HL-60 (cell line): ENCODE results near the gene SOAT2.

Source experiments
- CTCF ChIP-seq: IDR thresholded peaks from one replicate; pipeline ENCODE4 v1.5.1; 2011; ENCODE audit warnings: low read length, control low read depth, inconsistent platforms; ENCODE audit not compliant: insufficient read depth
- POLR2AphosphoS5 ChIP-seq: IDR thresholded peaks from 2 replicates; pipeline ENCODE4 v1.6.1; 2012; ENCODE audit warnings: low read depth
- TF ChIP-seq, protein P1 (sequence below): IDR thresholded peaks from 2 replicates; pipeline ENCODE4 v1.6.1; 2012; ENCODE audit warnings: low read depth; ENCODE audit not compliant: insufficient replicate concordance

DNA sequence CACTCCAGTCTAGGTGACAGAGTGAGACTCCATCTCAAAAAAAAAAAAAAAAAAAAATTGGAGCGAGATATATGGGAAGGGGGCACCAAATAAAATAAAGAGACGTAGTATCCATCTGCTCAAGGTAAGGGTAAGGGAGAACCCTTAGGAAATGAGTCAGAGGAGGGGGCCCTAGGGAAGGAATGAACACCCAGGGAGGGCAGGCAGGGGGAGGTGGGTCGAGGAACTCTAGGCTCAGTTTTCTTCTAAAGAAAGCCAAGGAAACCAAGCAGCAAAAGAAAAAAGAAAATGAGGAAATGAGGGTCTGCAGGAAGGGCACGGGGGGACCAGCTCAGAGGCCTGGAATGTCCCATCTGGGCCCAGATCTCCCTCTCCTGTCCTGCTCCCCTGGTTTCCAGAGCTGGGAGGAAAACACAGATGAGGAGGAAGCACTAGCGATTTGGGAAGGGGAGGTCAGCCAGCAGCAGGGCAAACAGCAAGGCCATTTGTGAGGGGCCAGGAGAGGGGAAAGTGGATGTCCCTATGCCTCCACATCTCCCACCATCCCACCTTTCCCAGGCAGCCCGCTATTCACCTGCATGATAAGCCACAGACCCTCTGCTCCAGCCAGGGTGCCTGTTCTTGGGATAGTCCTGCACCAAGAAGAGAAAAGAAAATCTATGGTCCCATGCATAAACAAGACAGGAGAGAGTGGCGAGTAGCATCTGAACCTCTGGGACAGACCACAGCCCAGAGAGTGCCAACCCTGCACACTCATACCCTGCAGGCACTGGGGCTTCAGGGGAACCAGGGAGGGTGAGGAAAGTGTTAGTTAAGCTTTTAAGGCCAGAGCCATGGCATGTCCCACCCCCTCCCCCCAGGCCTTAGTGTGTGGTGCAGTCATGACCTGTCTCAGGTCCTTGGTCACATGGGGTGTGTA lies 36.0 kb upstream of the SOAT2 start:
- TF ChIP-seq CTCF = no peak
- no peak for TF ChIP-seq POLR2AphosphoS5
- TF ChIP-seq, protein P1, sequence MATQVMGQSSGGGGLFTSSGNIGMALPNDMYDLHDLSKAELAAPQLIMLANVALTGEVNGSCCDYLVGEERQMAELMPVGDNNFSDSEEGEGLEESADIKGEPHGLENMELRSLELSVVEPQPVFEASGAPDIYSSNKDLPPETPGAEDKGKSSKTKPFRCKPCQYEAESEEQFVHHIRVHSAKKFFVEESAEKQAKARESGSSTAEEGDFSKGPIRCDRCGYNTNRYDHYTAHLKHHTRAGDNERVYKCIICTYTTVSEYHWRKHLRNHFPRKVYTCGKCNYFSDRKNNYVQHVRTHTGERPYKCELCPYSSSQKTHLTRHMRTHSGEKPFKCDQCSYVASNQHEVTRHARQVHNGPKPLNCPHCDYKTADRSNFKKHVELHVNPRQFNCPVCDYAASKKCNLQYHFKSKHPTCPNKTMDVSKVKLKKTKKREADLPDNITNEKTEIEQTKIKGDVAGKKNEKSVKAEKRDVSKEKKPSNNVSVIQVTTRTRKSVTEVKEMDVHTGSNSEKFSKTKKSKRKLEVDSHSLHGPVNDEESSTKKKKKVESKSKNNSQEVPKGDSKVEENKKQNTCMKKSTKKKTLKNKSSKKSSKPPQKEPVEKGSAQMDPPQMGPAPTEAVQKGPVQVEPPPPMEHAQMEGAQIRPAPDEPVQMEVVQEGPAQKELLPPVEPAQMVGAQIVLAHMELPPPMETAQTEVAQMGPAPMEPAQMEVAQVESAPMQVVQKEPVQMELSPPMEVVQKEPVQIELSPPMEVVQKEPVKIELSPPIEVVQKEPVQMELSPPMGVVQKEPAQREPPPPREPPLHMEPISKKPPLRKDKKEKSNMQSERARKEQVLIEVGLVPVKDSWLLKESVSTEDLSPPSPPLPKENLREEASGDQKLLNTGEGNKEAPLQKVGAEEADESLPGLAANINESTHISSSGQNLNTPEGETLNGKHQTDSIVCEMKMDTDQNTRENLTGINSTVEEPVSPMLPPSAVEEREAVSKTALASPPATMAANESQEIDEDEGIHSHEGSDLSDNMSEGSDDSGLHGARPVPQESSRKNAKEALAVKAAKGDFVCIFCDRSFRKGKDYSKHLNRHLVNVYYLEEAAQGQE = no peak
